Mammary microvascular endothelial cell (primary cell): ENCODE measurements around the gene CRTC3. TPM values are rescaled to one million over a fixed set of nuclear protein-coding genes. Genes with fewer than 3 reads are reported as not detected.

Source experiments
- total RNA-seq: library from RNA; depleted of rRNA; stranded (reverse); fragments of >200 nt; gene quantifications from 2 replicates; pipeline ENCODE4 v1.2.3, GENCODE V29; 2015

The CRTC3 gene, protein sequence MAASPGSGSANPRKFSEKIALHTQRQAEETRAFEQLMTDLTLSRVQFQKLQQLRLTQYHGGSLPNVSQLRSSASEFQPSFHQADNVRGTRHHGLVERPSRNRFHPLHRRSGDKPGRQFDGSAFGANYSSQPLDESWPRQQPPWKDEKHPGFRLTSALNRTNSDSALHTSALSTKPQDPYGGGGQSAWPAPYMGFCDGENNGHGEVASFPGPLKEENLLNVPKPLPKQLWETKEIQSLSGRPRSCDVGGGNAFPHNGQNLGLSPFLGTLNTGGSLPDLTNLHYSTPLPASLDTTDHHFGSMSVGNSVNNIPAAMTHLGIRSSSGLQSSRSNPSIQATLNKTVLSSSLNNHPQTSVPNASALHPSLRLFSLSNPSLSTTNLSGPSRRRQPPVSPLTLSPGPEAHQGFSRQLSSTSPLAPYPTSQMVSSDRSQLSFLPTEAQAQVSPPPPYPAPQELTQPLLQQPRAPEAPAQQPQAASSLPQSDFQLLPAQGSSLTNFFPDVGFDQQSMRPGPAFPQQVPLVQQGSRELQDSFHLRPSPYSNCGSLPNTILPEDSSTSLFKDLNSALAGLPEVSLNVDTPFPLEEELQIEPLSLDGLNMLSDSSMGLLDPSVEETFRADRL
- total RNA-seq = 10.2 and 13.6 TPM in 2 replicates

DNA sequence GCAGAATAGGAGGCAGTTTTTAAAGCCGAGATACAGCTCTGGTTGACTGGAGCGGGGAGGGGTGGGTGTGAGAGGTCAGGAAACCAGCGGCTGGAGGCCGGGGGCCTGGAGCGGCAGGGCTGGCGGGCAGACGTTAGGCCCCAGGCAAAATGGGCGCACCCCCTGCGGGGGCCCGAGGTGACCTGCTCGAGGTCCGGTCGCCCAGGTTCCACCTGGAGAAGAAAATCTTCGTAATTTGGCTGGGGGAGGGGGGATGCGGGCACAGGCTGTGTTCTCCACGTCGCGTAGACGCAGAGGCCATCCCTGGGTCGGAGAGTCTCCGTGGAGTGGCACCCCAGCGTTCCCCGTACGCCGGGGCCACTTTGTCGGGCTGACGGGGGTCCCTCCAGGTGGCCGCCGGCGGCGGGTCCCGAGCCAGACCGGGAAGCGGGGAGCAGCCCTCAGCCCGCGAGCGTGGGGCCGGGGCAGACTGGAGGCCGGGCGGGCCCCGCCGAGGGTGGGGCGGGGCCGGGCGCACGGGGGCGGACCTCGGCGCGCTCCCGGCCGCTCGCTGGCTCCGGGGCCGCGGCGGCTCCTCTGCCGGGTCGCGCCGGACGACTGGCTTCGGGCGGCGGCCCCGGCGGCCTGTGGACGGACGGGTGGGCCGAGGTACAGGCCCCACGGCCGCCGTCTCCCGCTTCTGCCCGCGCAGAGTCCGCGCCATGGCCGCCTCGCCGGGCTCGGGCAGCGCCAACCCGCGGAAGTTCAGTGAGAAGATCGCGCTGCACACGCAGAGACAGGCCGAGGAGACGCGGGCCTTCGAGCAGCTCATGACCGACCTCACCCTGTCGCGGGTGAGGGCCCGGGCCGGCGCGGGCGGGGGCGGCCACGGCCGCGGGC lies at the start of gene CRTC3:
Gene CRTC3 (plus strand): TSS at position 553 of the 879 bp plus-strand sequence. CDS start 149 bp downstream, at position 702.

Other genes with a start within 250 kb of the CRTC3 start
- 0.69 and 0.87 TPM in 2 replicates for gene ZNF774, start 177.6 kb upstream of the CRTC3 start, total RNA-seq
- gene IQGAP1, start 141.7 kb upstream of the CRTC3 start, total RNA-seq = 245 and 248 TPM in 2 replicates
- gene BLM, start 187.4 kb downstream of the CRTC3 start, total RNA-seq = 9.8 and 10.5 TPM in 2 replicates